Osteoblast (primary cell): Measurements from ENCODE around the gene PALLD. TPM values are rescaled to one million over a fixed set of nuclear protein-coding genes. Genes with fewer than 3 reads are reported as not detected.
A peak's percentile ranks its signal among the peaks of the same experiment; 100 is the strongest.

Experiments
- DNase-seq: peaks from one replicate; pipeline ENCODE4 v3.0.0; 2011; ENCODE audit warnings: low spot score, mixed read lengths; ENCODE audit not compliant: insufficient read length; ENCODE audit errors: missing footprints
- H2AFZ ChIP-seq: 2 replicates; pipeline ENCODE4 v1.6.0; 2011; ENCODE audit warnings: mild to moderate bottlenecking, low read length
- H3K27ac ChIP-seq: 2 replicates; pipeline ENCODE4 v1.5.1; 2011; ENCODE audit warnings: mild to moderate bottlenecking, low read depth, low read length, moderate library complexity
- H3K27me3 ChIP-seq: 2 replicates; pipeline ENCODE4 v1.6.0; 2012; ENCODE audit warnings: mild to moderate bottlenecking, control low read depth, inconsistent platforms, low read length, moderate library complexity; ENCODE audit not compliant: insufficient read depth
- H3K36me3 ChIP-seq: 2 replicates; pipeline ENCODE4 v1.5.1; 2011; ENCODE audit warnings: mild to moderate bottlenecking, low read length, control low read depth, moderate library complexity; ENCODE audit not compliant: insufficient read depth
- H3K4me1 ChIP-seq: 2 replicates; pipeline ENCODE4 v1.5.1; 2011; ENCODE audit warnings: mild to moderate bottlenecking, low read length, control low read depth, moderate library complexity; ENCODE audit not compliant: insufficient read depth
- H3K4me2 ChIP-seq: 2 replicates; pipeline ENCODE4 v1.6.0; 2011; ENCODE audit warnings: mild to moderate bottlenecking, low read length; ENCODE audit not compliant: insufficient read depth
- H3K4me3 ChIP-seq: fragments of 200-600 bp; sonication (generic); 3 replicates; pipeline ENCODE4 v1.5.1; 2012; ENCODE audit warnings: mild to moderate bottlenecking, low read length, inconsistent platforms; ENCODE audit not compliant: insufficient read depth
- H3K79me2 ChIP-seq: 2 replicates; pipeline ENCODE4 v1.6.0; 2012; ENCODE audit warnings: mild to moderate bottlenecking, low read length, control low read depth, inconsistent platforms; ENCODE audit not compliant: insufficient read depth
- H3K9me3 ChIP-seq: 2 replicates; pipeline ENCODE4 v1.5.1; 2011; ENCODE audit warnings: low read depth, low read length, control low read depth
- H4K20me1 ChIP-seq: 2 replicates; pipeline ENCODE4 v1.6.0; 2012; ENCODE audit warnings: mild to moderate bottlenecking, low read length, control low read depth; ENCODE audit not compliant: insufficient read depth
- total RNA-seq: library from RNA; depleted of rRNA; stranded (reverse); fragments of >200 nt; gene quantifications from 2 replicates; pipeline ENCODE4 v1.2.3, GENCODE V29; 2012
- TF ChIP-seq, protein P1 (sequence below): IDR thresholded peaks from 2 replicates; pipeline ENCODE4 v1.5.1; 2011; ENCODE audit warnings: mild to moderate bottlenecking, low read depth, low read length, moderate library complexity; ENCODE audit errors: extremely low read depth

Gene PALLD
- total RNA-seq, 1 donor: 244 TPM

DNA sequence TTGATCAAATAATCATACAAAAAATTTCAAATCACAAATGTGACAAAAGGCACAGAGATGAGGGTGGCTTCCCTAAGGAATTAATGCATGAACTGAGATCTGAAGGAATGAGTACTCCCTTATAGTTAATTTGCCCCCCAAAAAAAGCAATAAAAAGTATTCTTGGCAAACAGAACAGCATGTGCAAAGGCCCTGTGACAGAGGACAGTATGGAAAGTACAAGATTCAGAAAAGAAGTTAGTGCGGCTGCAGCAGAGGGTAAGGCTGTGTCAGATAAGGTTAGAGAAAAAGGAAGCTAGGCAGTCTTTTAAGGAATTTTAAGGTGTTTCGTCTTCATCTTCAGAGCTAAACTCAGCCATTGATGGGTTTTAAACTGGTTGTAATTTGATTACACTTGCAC is 23.9 kb upstream of the PALLD start:
- Histone ChIP-seq H3K4me3 (no peak overlapping the region), H2AFZ (no peak overlapping the region), H3K27me3 (no peaks in the 10 kb centered on the region), H3K36me3 (peaks cover 30% of the 10 kb centered on the region), H4K20me1 (no peaks in the 10 kb centered on the region), H3K4me2 (no peak overlapping the region), H3K27ac (no peak overlapping the region), H3K9me3 (no peaks in the 10 kb centered on the region), H3K79me2 (peaks cover 11% of the 10 kb centered on the region), H3K4me1 (peaks cover 3% of the 10 kb centered on the region)
- TF ChIP-seq, protein P1, sequence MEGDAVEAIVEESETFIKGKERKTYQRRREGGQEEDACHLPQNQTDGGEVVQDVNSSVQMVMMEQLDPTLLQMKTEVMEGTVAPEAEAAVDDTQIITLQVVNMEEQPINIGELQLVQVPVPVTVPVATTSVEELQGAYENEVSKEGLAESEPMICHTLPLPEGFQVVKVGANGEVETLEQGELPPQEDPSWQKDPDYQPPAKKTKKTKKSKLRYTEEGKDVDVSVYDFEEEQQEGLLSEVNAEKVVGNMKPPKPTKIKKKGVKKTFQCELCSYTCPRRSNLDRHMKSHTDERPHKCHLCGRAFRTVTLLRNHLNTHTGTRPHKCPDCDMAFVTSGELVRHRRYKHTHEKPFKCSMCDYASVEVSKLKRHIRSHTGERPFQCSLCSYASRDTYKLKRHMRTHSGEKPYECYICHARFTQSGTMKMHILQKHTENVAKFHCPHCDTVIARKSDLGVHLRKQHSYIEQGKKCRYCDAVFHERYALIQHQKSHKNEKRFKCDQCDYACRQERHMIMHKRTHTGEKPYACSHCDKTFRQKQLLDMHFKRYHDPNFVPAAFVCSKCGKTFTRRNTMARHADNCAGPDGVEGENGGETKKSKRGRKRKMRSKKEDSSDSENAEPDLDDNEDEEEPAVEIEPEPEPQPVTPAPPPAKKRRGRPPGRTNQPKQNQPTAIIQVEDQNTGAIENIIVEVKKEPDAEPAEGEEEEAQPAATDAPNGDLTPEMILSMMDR: no peak
- no peak for DNase-seq

DNA sequence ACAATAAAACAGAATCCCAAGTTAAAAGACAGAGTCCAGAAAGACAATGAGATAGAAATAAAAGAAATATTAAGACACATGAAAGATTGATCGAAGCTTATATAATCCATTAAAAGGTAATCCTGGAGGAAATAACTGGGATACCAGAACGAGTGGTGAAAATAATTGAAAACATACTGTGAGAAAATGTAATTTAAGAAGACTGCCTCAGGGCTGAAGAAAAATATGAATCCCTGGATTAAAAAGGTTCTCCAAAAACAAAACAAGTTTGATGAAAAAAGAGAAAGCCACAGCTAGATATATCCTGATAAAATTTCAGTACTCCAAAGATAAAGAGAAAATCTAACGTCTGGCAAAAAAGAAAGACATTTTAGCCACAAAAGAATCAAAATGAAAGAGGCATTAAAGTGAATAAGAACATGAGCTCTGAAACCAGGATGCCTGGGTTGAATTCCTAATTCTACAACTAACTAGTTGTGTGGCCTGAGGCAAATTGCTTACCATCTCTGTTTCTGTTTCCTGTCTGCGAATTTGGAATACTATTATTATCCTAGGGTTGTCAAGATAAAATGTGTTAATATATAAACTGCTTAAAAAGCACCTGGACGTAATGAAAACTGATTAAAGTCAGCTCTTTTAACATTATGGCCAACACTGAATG is 22.1 kb upstream of the PALLD start:
- Histone ChIP-seq H4K20me1 (no peaks in the 10 kb centered on the region), H3K9me3 (no peaks in the 10 kb centered on the region), H3K27me3 (no peaks in the 10 kb centered on the region), H3K4me2 (peak overlapping the region; percentile 32), H3K36me3 (peaks cover 29% of the 10 kb centered on the region), H3K79me2 (peaks cover 23% of the 10 kb centered on the region), H2AFZ (peak overlapping the region; percentile 6), H3K27ac (no peak overlapping the region), H3K4me1 (peaks cover 6% of the 10 kb centered on the region), H3K4me3 (no peak overlapping the region)
- DNase-seq: no peak
- TF ChIP-seq, protein P1: no peak

DNA sequence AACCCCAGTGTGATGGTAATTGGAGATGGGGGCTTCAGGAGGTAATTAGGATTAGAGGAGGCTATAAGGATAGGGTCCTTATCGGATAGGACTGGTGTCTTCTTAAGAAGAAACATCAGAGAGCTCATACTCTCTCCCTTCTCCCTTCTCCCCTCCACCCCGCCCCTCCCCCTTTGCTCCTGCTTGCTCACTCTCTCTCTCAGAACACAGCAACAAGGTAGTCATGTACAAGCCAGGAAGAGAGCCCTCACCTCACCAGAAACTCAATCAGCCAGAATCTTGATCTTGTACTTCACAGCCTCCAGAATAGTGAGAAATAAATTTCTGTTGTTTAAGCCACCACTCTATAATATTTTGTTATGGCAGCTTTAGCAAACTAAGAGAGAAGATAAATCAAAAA is 21.1 kb upstream of the PALLD start:
- Histone ChIP-seq H2AFZ (no peak overlapping the region), H3K9me3 (no peaks in the 10 kb centered on the region), H3K4me3 (no peak overlapping the region), H3K36me3 (peaks cover 20% of the 10 kb centered on the region), H3K27me3 (no peaks in the 10 kb centered on the region), H3K27ac (no peak overlapping the region), H3K4me2 (no peak overlapping the region), H3K4me1 (peaks cover 6% of the 10 kb centered on the region), H4K20me1 (no peaks in the 10 kb centered on the region), H3K79me2 (peaks cover 25% of the 10 kb centered on the region)
- TF ChIP-seq, protein P1: no peak
- no peak for DNase-seq

GRCh38 chr4:168478868-168479267 is 18.0 kb upstream of the PALLD start:
- H3K79me2 ChIP-seq: peaks cover 23% of the 10 kb centered on the region
- no peak overlapping the region for H3K27ac ChIP-seq
- H4K20me1 ChIP-seq: no peaks in the 10 kb centered on the region
- peaks cover 34% of the 10 kb centered on the region for H3K4me1 ChIP-seq
- peak; percentile 25 for DNase-seq
- no peak overlapping the region for H3K4me3 ChIP-seq
- TF ChIP-seq, protein P1: no peak
- no peaks in the 10 kb centered on the region for H3K9me3 ChIP-seq
- H3K27me3 ChIP-seq: no peaks in the 10 kb centered on the region
- H3K4me2 ChIP-seq: peak overlapping the region; percentile 95
- no peaks in the 10 kb centered on the region for H3K36me3 ChIP-seq
- no peak overlapping the region for H2AFZ ChIP-seq
